Sigmoid colon (tissue), 4 donors: Measurements from ENCODE around the gene BCR.

ENCODE experiments used
- CTCF ChIP-seq, 4 experiments: fragments of 450-650 bp in 3 of 4; fragments of 200-600 bp in 1 of 4; IDR thresholded peaks; one replicate each; pipeline ENCODE4 v1.5.1; 2016 to 2019; ENCODE audit warnings: antibody characterized with exemption in 4 of 4, mild to moderate bottlenecking in 3 of 4, moderate library complexity in 2 of 4
- POLR2AphosphoS5 ChIP-seq, 4 donors: sonication (generic); formaldehyde crosslinking; IDR thresholded peaks; one replicate each; pipeline ENCODE4 v1.6.1; 2017; ENCODE audit warnings: antibody characterized with exemption in 4 of 4

GRCh38 chr22:23294221-23294620, 113.9 kb downstream of the BCR start:
- TF ChIP-seq POLR2AphosphoS5 (IDR thresholded peaks at IDR 0.05) (no peak), CTCF (IDR thresholded peaks at IDR 0.05) (no peak)
